Measurements from ENCODE around the gene SMC3. TPM values are rescaled to one million over a fixed set of nuclear protein-coding genes. Genes with fewer than 3 reads are reported as not detected.

The SMC3 gene
- total and polyA plus RNA-seq, 12 donors = 11.1 to 23.5 (median 20.0) TPM

GRCh38 chr10:110647136-110647430 is 79.6 kb downstream of the SMC3 start:
- Histone ChIP-seq H3K9me3 (no peaks in the 10 kb centered on the region), H3K27me3 (peaks cover 0 to 71% (median 60%) of the 10 kb centered on the region in 7 donors), H3K36me3 (no peaks in the 10 kb centered on the region), H3K27ac (peak overlapping the region in 9 of 10 donors; percentile 11 to 96 (median 90)), H3K4me3 (peak overlapping the region in 9 of 10 donors; percentile 57 to 71 (median 68)), H3K4me1 (peaks cover 0 to 39% (median 25%) of the 10 kb centered on the region in 9 donors)
- intact Hi-C loops (cut with DNase I) = loop anchor here in 4 of 10 donors (5.0 to 10.0 kb wide), 2 partner anchors 35 to 128 kb away; no protein-coding TSS in a partner anchor
- ATAC-seq (no peak), DNase-seq (no peak)
- TF ChIP-seq CTCF (IDR thresholded peaks at IDR 0.05) = no peak
- 47 to 62% methylated on average over 3 of the region's 3 CpGs for WGBS, 2 donors

GRCh38 chr10:110648692-110649346 is 81.3 kb downstream of the SMC3 start:
- peaks cover 0 to 42% (median 19%) of the 10 kb centered on the region in 9 donors for H3K4me1 ChIP-seq
- no peaks in the 10 kb centered on the region for H3K36me3 ChIP-seq
- H3K9me3 ChIP-seq = no peaks in the 10 kb centered on the region
- TF ChIP-seq CTCF (IDR thresholded peaks at IDR 0.05) = peak in 5 of 9 donors; percentile 18 to 36 (median 28)
- WGBS, 2 donors = 49 to 63% methylated on average over 3 of the region's 3 CpGs
- intact Hi-C loops (cut with DNase I) = loop anchor here in 4 of 10 donors (5.0 to 10.0 kb wide), 2 partner anchors 33 to 126 kb away; no protein-coding TSS in a partner anchor
- peaks cover 0 to 64% (median 45%) of the 10 kb centered on the region in 7 donors for H3K27me3 ChIP-seq
- ATAC-seq (no peak), DNase-seq (no peak)
- H3K27ac ChIP-seq = peak overlapping the region in 8 of 10 donors; percentile 21 to 96 (median 90)
- peak overlapping the region in 6 of 10 donors; percentile 2 to 69 (median 68) for H3K4me3 ChIP-seq

- Histone ChIP-seq H3K9me3 (no peaks in the 10 kb centered on the region), H3K27ac (peak overlapping the region in 7 of 10 donors; percentile 21 to 96 (median 91)), H3K4me1 (peaks cover 0 to 42% (median 15%) of the 10 kb centered on the region in 9 donors), H3K4me3 (peak overlapping the region in 5 of 10 donors; percentile 67 to 69 (median 68)), H3K36me3 (no peaks in the 10 kb centered on the region), H3K27me3 (peaks cover 0 to 62% (median 38%) of the 10 kb centered on the region in 7 donors)
- 28 to 51% methylated on average over 6 of the region's 6 CpGs for WGBS, 2 donors
- DNase-seq (no peak), ATAC-seq (no peak)
- TF ChIP-seq CTCF (IDR thresholded peaks at IDR 0.05) = no peak
- intact Hi-C loops (cut with DNase I) = loop anchor here in 4 of 10 donors (5.0 to 10.0 kb wide), 2 partner anchors 33 to 125 kb away; no protein-coding TSS in a partner anchor
These were observed 82.1 kb downstream of the SMC3 start for GRCh38 chr10:110649347-110650264.

- intact Hi-C loops (cut with DNase I) = no loop called here
These were observed 82.8 kb downstream of the SMC3 start for GRCh38 chr10:110650265-110650668.

More at GRCh38 chr10:110650265-110650668, 82.8 kb downstream of the SMC3 start:
- Histone ChIP-seq H3K4me3 (peak overlapping the region in 5 of 10 donors; percentile 67 to 69 (median 68)), H3K27ac (peak overlapping the region in 6 of 10 donors; percentile 44 to 96 (median 92)), H3K9me3 (no peaks in the 10 kb centered on the region), H3K4me1 (peaks cover 0 to 47% (median 19%) of the 10 kb centered on the region in 9 donors), H3K27me3 (peaks cover 0 to 59% (median 33%) of the 10 kb centered on the region in 7 donors), H3K36me3 (no peaks in the 10 kb centered on the region)
- WGBS, 2 donors = 13 to 51% methylated on average over 1 of the region's 1 CpG
- DNase-seq (no peak), ATAC-seq (no peak)
- TF ChIP-seq CTCF (IDR thresholded peaks at IDR 0.05) = no peak

All from heart right ventricle (tissue), 16 donors.